SK-N-MC (cell line): ENCODE measurements around the gene KCTD14.

Experiments used
- EZH2 ChIP-seq: fragments of 200-600 bp; sonication (generic); IDR thresholded peaks from one replicate; pipeline ENCODE4 v1.6.1; 2017; ENCODE audit warnings: antibody characterized with exemption
- FOXP2 ChIP-seq: optimal IDR thresholded peaks from 2 replicates; pipeline ENCODE3; 2011; ENCODE audit warnings: mild to moderate bottlenecking, moderate library complexity; ENCODE audit not compliant: insufficient read depth; ENCODE audit errors: extremely low read length, control extremely low read depth
- POLR2AphosphoS5 ChIP-seq: IDR thresholded peaks from 2 replicates; pipeline ENCODE4 v1.6.1; 2012; ENCODE audit warnings: mild to moderate bottlenecking, low read depth, low read length, borderline replicate concordance

- TF ChIP-seq POLR2AphosphoS5 (no peak), EZH2 (no peak), FOXP2 (no peak)
Observed at GRCh38 chr11:78063440-78064181, 40.5 kb upstream of the KCTD14 start, which contains the start of gene THRSP.
